ENCODE data around the gene PIGK. TPM values are rescaled to one million over a fixed set of nuclear protein-coding genes. Genes with fewer than 3 reads are reported as not detected.

Gene PIGK
- total RNA-seq, 1 experiment from 2014 or later = 21.5 TPM

- no peak overlapping the region for H3K4me2 ChIP-seq
- no peaks in the 10 kb centered on the region for H3K9me3 ChIP-seq (ENCODE audit: insufficient read depth, low read depth)
- no peak for TF ChIP-seq CTCF (conservative IDR thresholded peaks at IDR 0.05)
- no peak for TF ChIP-seq EZH2 (IDR thresholded peaks at IDR 0.05; ENCODE audit: low read depth)
- H3F3A ChIP-seq (ENCODE audit: insufficient read depth, low read depth) = no peaks in the 10 kb centered on the region
- H3K79me2 ChIP-seq (ENCODE audit: low read depth) = no peaks in the 10 kb centered on the region
- H3K27ac ChIP-seq = no peak overlapping the region; the same call in 1 of the 2 replicates
- no peaks in the 10 kb centered on the region for H3K27me3 ChIP-seq (ENCODE audit: insufficient read depth, low read depth)
- H3K4me3 ChIP-seq = no peak overlapping the region
- intact Hi-C loops (cut with micrococcal nuclease; ENCODE audit: unreplicated experiment) = no loop called here
- no peaks in the 10 kb centered on the region for H3K9me2 ChIP-seq (ENCODE audit: insufficient read depth)
- H3K36me3 ChIP-seq (ENCODE audit: low read depth) = no peaks in the 10 kb centered on the region
- ChIA-PET POLR2A (ENCODE audit: unreplicated experiment) (no interaction called here), CTCF (no interaction called here)
- no peak for DNase-seq
- H2AFZ ChIP-seq = no peak overlapping the region
- H3K4me1 ChIP-seq (replicated peaks; ENCODE audit: insufficient read depth) = no peaks in the 10 kb centered on the region
- no peaks in the 10 kb centered on the region for H4K20me1 ChIP-seq (ENCODE audit: insufficient read depth)
- no TSS peak for BruUV-seq (replicated peaks)
Measured at GRCh38 chr1:77100875-77101274, 118.4 kb downstream of the PIGK start.

GRCh38 chr1:77096496-77097255, 122.6 kb downstream of the PIGK start:
- no peak overlapping the region for H2AFZ ChIP-seq
- intact Hi-C loops (cut with micrococcal nuclease; ENCODE audit: unreplicated experiment) = no loop called here
- H3K27me3 ChIP-seq (ENCODE audit: insufficient read depth, low read depth) = no peaks in the 10 kb centered on the region
- CTCF ChIA-PET = no interaction called here
- no peaks in the 10 kb centered on the region for H4K20me1 ChIP-seq (ENCODE audit: insufficient read depth)
- no peak overlapping the region for H3K27ac ChIP-seq
- no peak for DNase-seq
- no peaks in the 10 kb centered on the region for H3K4me1 ChIP-seq (replicated peaks; ENCODE audit: insufficient read depth)
- no peak overlapping the region for H3K4me3 ChIP-seq
- H3K36me3 ChIP-seq (ENCODE audit: low read depth) = no peaks in the 10 kb centered on the region
- H3K4me2 ChIP-seq = no peak overlapping the region
- H3K79me2 ChIP-seq (ENCODE audit: low read depth) = no peaks in the 10 kb centered on the region
- no peak for TF ChIP-seq EZH2 (IDR thresholded peaks at IDR 0.05; ENCODE audit: low read depth)
- TF ChIP-seq CTCF (conservative IDR thresholded peaks at IDR 0.05) = no peak
- no peaks in the 10 kb centered on the region for H3K9me3 ChIP-seq (ENCODE audit: insufficient read depth, low read depth)
- POLR2A ChIA-PET (ENCODE audit: unreplicated experiment) = interaction anchor here (0.7 kb wide), 1 partner anchor 662 kb away, joined by 4 read pairs; no protein-coding TSS in a partner anchor
- H3F3A ChIP-seq (ENCODE audit: insufficient read depth, low read depth) = no peaks in the 10 kb centered on the region
- no TSS peak for BruUV-seq (replicated peaks)
- no peaks in the 10 kb centered on the region for H3K9me2 ChIP-seq (ENCODE audit: insufficient read depth)

- no TSS peak for BruUV-seq (replicated peaks)
- Histone ChIP-seq H4K20me1 (ENCODE audit: insufficient read depth) (no peaks in the 10 kb centered on the region), H3K4me3 (no peak overlapping the region), H3K9me2 (ENCODE audit: insufficient read depth) (no peaks in the 10 kb centered on the region), H3K36me3 (ENCODE audit: low read depth) (no peaks in the 10 kb centered on the region), H2AFZ (no peak overlapping the region), H3K4me2 (no peak overlapping the region), H3K27ac (no peak overlapping the region), H3F3A (ENCODE audit: insufficient read depth, low read depth) (no peaks in the 10 kb centered on the region), H3K79me2 (ENCODE audit: low read depth) (no peaks in the 10 kb centered on the region), H3K27me3 (ENCODE audit: insufficient read depth, low read depth) (no peaks in the 10 kb centered on the region), H3K4me1 (replicated peaks; ENCODE audit: insufficient read depth) (no peaks in the 10 kb centered on the region), H3K9me3 (ENCODE audit: insufficient read depth, low read depth) (no peaks in the 10 kb centered on the region)
- TF ChIP-seq EZH2 (IDR thresholded peaks at IDR 0.05; ENCODE audit: low read depth) = no peak
- no peak for TF ChIP-seq CTCF (conservative IDR thresholded peaks at IDR 0.05)
- ChIA-PET POLR2A (ENCODE audit: unreplicated experiment) (no interaction called here), CTCF (no interaction called here)
- DNase-seq = no peak
- intact Hi-C loops (cut with micrococcal nuclease; ENCODE audit: unreplicated experiment) = no loop called here
Measured at GRCh38 chr1:77095236-77095635, 124.0 kb downstream of the PIGK start.
